ENCODE results near the gene DIO1. TPM values are rescaled to one million over a fixed set of nuclear protein-coding genes. Genes with fewer than 3 reads are reported as not detected.

Gene DIO1
- total and polyA plus RNA-seq, 9 of the 15 experiments (the other 6 are each of a cell fraction or from before 2014, with no cell fraction given), result not detected

DNA sequence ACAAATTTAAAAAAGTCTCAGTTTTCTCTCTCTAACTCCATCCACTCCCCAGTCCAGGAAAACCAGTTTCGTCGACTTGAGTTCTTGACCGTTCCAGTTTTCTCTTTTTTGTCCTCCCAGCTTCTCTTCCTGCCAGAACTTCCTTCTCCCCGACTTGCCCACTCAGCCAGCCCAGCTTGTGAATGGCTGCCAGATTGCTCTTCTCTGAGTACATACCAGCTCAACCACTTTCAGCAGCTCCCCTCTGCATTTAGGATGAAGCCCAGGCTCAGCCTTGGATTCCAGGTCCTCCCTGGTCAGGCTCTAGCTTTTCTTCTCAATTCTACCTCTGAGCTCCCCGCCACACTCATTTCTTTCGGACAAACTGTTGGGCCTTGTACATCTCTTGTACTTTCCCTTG, 1.4 kb downstream of the DIO1 start:
- ATAC-seq (no peak), FAIRE-seq (no peak), DNase-seq (ENCODE audit: extremely low read depth in 1 of 4, low spot score in 3 of 4) (no peak)
- no TSS peak for BruUV-seq (replicated peaks)
- POLR2A ChIA-PET, result interaction anchor here (0.7 kb wide), 1 partner anchor 30 kb away, joined by 3 read pairs; no protein-coding TSS in a partner anchor
- CTCF ChIA-PET (ENCODE audit: low intra/inter-chr PET ratio), result no interaction called here
- H3K4me2 ChIP-seq (ENCODE audit: insufficient read depth, low read length), result no peak overlapping the region
- no peaks in the 10 kb centered on the region for H3K36me3 ChIP-seq (ENCODE audit: control insufficient read depth, insufficient read depth, low read length)
- no peaks in the 10 kb centered on the region for H3K27me3 ChIP-seq (ENCODE audit: control insufficient read depth in 2 of 2, insufficient read depth in 2 of 2, low read length in 2 of 2)
- H3K79me2 ChIP-seq (ENCODE audit: control insufficient read depth, insufficient read depth, low read length), result no peaks in the 10 kb centered on the region
- H3K4me3 ChIP-seq, result no peak overlapping the region
- no peaks in the 10 kb centered on the region for H3K9me3 ChIP-seq (replicated peaks; ENCODE audit: control insufficient read depth, insufficient read depth, low read depth, low read length)
- H2AFZ ChIP-seq (ENCODE audit: low read depth, low read length), result no peak overlapping the region
- in situ Hi-C loops (cut with MboI) (no loop called here), intact Hi-C loops (cut with micrococcal nuclease) (no loop called here)
- H3K9ac ChIP-seq (ENCODE audit: insufficient read depth in 1 of 2, low read depth in 2 of 2, low read length in 2 of 2), result no peak overlapping the region
- no peak overlapping the region for H3K27ac ChIP-seq (ENCODE audit: extremely low read depth, low read depth, low read length)
- 62% methylated on average over 6 of the region's 6 CpGs for WGBS (ENCODE audit: insufficient coverage, low coverage, missing lambda C conversion rate)
- peaks cover 6 to 16% of the 10 kb centered on the region in 2 experiments; a peak in 4 of 5 replicates for H3K4me1 ChIP-seq (replicated peaks in 1 of 2; ENCODE audit: control insufficient read depth in 2 of 2, insufficient read depth in 2 of 2, low read length in 2 of 2)
- no peaks in the 10 kb centered on the region for H4K20me1 ChIP-seq (replicated peaks; ENCODE audit: control insufficient read depth, insufficient read depth, low read length)
- no peaks in the 10 kb centered on the region for H3K9me1 ChIP-seq (ENCODE audit: control insufficient read depth, insufficient read depth, low read length)
- TF ChIP-seq, protein P1, sequence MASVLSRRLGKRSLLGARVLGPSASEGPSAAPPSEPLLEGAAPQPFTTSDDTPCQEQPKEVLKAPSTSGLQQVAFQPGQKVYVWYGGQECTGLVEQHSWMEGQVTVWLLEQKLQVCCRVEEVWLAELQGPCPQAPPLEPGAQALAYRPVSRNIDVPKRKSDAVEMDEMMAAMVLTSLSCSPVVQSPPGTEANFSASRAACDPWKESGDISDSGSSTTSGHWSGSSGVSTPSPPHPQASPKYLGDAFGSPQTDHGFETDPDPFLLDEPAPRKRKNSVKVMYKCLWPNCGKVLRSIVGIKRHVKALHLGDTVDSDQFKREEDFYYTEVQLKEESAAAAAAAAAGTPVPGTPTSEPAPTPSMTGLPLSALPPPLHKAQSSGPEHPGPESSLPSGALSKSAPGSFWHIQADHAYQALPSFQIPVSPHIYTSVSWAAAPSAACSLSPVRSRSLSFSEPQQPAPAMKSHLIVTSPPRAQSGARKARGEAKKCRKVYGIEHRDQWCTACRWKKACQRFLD (CRISPR knock-in tag; IDR thresholded peaks at IDR 0.05), result no peak
- TF ChIP-seq, protein P2, sequence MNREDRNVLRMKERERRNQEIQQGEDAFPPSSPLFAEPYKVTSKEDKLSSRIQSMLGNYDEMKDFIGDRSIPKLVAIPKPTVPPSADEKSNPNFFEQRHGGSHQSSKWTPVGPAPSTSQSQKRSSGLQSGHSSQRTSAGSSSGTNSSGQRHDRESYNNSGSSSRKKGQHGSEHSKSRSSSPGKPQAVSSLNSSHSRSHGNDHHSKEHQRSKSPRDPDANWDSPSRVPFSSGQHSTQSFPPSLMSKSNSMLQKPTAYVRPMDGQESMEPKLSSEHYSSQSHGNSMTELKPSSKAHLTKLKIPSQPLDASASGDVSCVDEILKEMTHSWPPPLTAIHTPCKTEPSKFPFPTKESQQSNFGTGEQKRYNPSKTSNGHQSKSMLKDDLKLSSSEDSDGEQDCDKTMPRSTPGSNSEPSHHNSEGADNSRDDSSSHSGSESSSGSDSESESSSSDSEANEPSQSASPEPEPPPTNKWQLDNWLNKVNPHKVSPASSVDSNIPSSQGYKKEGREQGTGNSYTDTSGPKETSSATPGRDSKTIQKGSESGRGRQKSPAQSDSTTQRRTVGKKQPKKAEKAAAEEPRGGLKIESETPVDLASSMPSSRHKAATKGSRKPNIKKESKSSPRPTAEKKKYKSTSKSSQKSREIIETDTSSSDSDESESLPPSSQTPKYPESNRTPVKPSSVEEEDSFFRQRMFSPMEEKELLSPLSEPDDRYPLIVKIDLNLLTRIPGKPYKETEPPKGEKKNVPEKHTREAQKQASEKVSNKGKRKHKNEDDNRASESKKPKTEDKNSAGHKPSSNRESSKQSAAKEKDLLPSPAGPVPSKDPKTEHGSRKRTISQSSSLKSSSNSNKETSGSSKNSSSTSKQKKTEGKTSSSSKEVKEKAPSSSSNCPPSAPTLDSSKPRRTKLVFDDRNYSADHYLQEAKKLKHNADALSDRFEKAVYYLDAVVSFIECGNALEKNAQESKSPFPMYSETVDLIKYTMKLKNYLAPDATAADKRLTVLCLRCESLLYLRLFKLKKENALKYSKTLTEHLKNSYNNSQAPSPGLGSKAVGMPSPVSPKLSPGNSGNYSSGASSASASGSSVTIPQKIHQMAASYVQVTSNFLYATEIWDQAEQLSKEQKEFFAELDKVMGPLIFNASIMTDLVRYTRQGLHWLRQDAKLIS (CRISPR knock-in tag; IDR thresholded peaks at IDR 0.05), result no peak
- TF ChIP-seq TRIM24 (IDR thresholded peaks at IDR 0.05) (no peak), CREBBP (IDR thresholded peaks at IDR 0.05; ENCODE audit: low read depth, low read length) (no peak), FOXJ2 (tag; IDR thresholded peaks at IDR 0.05) (no peak), ZNF12 (CRISPR knock-in tag; IDR thresholded peaks at IDR 0.05) (no peak), SMARCC2 (IDR thresholded peaks at IDR 0.05; ENCODE audit: low read depth) (no peak), FOXM1 (IDR thresholded peaks at IDR 0.05; ENCODE audit: low read depth) (no peak), FOXM1 (CRISPR knock-in tag; IDR thresholded peaks at IDR 0.05; ENCODE audit: low read depth) (no peak), ZNF431 (CRISPR knock-in tag; IDR thresholded peaks at IDR 0.05) (no peak), XRCC5 (IDR thresholded peaks at IDR 0.05; ENCODE audit: low read depth, low read length) (no peak), BCL6 (CRISPR knock-in tag; IDR thresholded peaks at IDR 0.05) (no peak), HMGN3 (IDR thresholded peaks at IDR 0.05; ENCODE audit: borderline replicate concordance, extremely low read depth, insufficient read length, low read depth, low read length) (no peak), POU5F1 (IDR thresholded peaks at IDR 0.05; ENCODE audit: borderline replicate concordance, low read depth, low read length, partially characterized antibody) (no peak), MAX (CRISPR knock-in tag; IDR thresholded peaks at IDR 0.05) (no peak)
- TF ChIP-seq, protein P3, sequence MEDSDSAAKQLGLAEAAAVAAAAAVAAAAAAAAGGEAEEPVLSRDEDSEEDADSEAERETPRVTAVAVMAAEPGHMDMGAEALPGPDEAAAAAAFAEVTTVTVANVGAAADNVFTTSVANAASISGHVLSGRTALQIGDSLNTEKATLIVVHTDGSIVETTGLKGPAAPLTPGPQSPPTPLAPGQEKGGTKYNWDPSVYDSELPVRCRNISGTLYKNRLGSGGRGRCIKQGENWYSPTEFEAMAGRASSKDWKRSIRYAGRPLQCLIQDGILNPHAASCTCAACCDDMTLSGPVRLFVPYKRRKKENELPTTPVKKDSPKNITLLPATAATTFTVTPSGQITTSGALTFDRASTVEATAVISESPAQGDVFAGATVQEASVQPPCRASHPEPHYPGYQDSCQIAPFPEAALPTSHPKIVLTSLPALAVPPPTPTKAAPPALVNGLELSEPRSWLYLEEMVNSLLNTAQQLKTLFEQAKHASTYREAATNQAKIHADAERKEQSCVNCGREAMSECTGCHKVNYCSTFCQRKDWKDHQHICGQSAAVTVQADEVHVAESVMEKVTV (CRISPR knock-in tag; IDR thresholded peaks at IDR 0.05), result no peak
